RPMI8226 (cell line): Measurements from ENCODE around the gene PPP1R36.
"Not testable (repeated sequence)": the region's sequence is repeated elsewhere in the genome, so short reads cannot be mapped to it uniquely, and the experiment has no call there.

Experiments used
- DNase-seq: peaks from one replicate; pipeline ENCODE4 v3.0.0-alpha.2; 2015

The PPP1R36 gene

DNA sequence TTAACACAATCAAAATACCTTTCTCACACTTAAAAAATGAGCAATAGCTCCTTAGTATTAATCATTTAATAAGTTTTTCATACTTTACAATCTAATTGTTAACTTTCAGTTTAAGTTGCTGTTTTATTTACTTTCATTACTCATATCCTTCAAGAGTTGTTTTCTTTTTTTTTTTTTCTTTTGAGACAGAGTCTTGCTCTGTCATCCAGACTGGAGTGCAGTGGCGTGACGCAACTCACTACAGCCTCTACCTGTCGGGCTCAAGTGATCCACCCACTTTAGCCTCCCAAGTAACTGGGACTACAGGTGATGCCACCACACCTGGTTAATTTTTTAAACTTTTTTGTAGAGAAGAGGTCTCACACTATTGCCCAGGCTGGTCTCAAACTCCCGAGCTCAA lies 29.1 kb upstream of the PPP1R36 start:
- no peak for DNase-seq

DNA sequence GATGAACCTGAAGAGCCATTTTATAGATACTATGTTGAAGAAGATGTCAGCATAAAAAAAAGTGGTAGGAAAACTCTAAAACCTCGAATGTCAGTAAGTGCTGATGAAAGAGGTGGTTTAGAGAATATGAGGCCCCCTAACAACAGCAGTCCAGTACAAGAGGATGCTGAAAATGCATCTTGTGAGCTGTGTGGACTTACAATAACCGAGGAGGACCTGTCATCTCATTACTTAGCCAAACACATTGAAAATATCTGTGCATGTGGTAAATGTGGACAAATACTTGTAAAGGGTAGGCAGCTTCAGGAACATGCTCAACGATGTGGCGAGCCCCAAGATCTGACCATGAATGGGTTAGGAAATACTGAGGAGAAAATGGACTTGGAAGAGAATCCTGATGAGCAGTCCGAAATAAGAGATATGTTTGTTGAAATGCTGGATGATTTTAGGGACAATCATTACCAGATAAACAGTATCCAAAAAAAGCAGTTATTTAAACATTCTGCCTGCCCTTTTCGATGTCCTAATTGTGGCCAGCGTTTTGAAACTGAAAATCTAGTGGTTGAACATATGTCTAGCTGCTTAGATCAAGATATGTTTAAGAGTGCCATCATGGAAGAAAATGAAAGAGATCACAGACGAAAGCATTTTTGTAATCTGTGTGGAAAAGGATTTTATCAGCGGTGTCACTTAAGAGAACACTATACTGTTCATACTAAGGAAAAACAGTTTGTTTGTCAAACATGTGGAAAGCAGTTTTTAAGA lies 27.0 kb upstream of the PPP1R36 start:
- no peak for DNase-seq

DNA sequence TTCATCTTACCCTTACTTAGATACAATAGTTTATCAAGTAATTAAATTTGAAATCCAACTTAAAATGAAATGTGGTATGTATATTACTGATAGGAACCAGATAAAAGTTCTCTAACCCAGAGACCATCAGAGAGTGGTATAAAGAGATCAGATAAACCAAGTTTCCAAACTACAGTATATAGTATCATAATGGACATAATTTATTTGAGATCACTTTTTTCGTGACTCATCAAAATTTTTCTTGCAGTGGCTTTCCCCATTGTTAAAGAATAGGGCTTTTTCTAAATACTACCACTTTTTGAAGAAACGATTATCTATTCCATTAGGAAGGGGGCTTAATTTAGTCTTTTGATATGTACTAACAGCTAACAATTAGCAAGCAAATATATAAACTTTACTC lies 24.4 kb upstream of the PPP1R36 start:
- no peak for DNase-seq

DNA sequence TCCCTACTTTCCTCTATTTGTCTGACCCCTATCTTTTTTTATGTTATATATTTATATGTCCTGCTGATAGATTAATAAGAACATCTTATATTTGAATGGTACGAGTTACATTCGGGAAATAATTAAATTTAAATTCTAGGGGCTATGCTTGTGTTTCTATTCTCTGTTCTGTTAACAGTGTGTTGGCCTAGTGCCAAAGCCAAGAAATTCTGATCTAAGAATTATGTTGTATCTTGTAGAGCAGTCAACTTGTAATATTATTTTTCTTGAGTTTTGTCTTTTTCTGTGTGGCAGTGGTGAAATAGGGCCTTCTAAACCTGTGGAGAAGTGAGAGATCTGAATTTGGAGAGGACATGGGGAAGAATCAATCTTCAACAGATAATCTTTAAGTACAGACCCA lies 18.2 kb upstream of the PPP1R36 start:
- no peak for DNase-seq

DNA sequence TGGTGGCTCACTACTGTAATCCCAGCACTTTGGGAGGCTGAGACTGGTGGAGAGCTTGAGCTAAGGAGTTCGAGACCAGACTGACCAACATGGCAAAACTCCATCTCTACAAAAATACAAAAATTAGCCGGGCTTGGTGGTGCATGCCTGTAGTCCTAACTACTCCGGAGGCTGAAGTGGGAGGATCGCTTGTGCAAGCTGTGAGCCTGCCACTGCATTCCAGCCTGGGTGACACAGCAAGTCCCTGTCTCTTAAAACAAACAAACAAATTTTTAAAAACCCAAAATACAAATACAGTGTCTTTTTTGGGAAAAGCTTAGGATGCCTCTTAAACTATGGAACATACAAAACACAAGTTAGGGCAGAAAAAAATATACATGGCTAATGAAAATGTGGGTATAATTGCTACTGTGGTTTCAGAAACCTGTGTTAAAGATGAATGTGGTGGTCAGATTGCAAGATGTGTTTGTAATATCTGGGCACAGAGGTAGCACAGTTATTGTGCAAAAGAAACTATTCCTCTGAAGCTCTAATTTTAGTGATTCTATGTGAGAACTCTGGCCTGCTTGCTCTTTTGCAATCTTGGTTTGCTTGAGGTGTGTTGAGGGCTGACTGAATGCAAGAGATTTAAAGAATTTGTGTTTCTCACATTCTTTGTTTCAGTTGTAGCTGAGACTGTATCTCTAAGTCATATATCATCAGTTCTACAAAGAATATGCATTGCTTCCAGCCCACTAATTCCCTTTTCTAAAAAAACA lies 13.1 kb upstream of the PPP1R36 start:
- no peak for DNase-seq

DNA sequence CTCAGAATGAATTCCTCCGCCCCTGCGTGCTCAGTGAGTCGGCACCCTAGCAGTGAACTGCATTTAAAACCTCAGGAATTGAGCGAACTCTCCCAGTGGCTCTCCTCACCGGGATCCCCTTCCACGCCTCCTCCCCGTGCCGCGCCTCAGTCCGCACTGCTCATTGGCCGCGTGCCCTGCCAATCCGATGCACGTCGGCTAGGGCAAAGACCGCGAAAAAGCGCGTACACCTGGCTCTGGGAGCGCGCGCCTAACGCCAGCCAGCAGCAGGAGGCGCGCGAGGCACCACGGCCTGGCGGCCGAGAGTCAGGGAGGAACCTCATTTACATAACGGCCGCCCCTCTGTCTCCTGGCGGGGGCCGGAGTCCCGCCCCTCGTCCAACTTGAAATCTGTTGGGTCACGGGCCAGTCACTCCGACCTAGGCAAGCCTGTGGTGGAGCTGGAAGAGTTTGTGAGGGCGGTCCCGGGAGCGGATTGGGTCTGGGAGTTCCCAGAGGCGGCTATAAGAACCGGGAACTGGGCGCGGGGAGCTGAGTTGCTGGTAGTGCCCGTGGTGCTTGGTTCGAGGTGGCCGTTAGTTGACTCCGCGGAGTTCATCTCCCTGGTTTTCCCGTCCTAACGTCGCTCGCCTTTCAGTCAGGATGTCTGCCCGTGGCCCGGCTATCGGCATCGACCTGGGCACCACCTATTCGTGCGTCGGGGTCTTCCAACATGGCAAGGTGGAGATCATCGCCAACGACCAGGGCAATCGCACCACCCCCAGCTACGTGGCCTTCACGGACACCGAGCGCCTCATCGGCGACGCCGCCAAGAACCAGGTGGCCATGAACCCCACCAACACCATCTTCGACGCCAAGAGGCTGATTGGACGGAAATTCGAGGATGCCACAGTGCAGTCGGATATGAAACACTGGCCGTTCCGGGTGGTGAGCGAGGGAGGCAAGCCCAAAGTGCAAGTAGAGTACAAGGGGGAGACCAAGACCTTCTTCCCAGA lies 9.3 kb upstream of the PPP1R36 start, which contains the start of gene HSPA2:
HSPA2 (plus strand) TSS at position 534 of the 995 bp plus-strand sequence; CDS start at position 643, 109 bp downstream.
- DNase-seq: peak; percentile 96

DNA sequence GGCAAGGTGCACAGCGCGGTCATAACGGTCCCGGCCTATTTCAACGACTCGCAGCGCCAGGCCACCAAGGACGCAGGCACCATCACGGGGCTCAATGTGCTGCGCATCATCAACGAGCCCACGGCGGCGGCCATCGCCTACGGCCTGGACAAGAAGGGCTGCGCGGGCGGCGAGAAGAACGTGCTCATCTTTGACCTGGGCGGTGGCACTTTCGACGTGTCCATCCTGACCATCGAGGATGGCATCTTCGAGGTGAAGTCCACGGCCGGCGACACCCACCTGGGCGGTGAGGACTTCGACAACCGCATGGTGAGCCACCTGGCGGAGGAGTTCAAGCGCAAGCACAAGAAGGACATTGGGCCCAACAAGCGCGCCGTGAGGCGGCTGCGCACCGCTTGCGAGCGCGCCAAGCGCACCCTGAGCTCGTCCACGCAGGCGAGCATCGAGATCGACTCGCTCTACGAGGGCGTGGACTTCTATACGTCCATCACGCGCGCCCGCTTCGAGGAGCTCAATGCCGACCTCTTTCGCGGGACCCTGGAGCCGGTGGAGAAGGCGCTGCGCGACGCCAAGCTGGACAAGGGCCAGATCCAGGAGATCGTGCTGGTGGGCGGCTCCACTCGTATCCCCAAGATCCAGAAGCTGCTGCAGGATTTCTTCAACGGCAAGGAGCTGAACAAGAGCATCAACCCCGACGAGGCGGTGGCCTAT lies 8.3 kb upstream of the PPP1R36 start:
- DNase-seq: no peak

DNA sequence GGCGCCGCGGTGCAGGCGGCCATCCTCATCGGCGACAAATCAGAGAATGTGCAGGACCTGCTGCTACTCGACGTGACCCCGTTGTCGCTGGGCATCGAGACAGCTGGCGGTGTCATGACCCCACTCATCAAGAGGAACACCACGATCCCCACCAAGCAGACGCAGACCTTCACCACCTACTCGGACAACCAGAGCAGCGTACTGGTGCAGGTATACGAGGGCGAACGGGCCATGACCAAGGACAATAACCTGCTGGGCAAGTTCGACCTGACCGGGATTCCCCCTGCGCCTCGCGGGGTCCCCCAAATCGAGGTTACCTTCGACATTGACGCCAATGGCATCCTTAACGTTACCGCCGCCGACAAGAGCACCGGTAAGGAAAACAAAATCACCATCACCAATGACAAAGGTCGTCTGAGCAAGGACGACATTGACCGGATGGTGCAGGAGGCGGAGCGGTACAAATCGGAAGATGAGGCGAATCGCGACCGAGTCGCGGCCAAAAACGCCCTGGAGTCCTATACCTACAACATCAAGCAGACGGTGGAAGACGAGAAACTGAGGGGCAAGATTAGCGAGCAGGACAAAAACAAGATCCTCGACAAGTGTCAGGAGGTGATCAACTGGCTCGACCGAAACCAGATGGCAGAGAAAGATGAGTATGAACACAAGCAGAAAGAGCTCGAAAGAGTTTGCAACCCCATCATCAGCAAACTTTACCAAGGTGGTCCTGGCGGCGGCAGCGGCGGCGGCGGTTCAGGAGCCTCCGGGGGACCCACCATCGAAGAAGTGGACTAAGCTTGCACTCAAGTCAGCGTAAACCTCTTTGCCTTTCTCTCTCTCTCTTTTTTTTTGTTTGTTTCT lies 7.6 kb upstream of the PPP1R36 start:
- no peak for DNase-seq

DNA sequence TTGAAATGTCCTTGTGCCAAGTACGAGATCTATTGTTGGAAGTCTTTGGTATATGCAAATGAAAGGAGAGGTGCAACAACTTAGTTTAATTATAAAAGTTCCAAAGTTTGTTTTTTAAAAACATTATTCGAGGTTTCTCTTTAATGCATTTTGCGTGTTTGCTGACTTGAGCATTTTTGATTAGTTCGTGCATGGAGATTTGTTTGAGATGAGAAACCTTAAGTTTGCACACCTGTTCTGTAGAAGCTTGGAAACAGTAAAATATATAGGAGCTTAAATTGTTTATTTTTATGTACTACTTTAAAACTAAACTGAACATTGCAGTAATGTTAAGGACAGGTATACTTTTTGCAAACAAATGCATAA lies 6.9 kb upstream of the PPP1R36 start:
- no peak for DNase-seq

DNA sequence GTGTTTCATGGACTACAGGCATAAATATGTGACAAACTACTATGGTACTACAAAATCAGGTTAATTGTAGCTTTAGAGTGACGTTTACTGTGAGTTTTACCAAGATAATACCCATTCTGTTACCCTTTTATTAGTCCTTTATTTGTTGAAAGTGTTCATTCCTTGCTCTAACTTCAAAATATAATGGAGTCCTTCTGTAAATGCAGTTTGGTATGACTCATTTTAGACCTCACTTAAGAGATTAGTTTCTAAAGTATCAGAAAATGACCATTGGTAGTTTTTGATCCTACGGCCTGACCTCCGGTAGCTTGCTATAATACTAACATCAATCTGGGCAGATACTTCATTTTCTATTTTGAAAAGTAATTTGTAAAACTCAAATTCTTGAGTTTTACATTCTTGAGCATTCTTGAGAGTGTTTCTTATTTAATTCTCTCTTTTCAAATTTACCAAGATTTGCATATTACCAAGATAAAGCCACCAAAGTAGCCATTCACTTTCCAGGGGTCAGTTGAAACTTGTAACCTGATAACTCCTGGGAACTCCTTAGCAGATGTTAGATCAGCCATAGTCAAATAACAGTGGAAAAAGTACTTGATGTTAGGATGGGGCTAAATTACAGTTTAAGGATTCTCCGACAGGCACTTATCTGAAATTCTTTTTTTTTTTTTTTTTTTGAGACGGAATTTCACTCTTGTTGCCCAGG lies 5.0 kb upstream of the PPP1R36 start:
- DNase-seq: no peak

DNA sequence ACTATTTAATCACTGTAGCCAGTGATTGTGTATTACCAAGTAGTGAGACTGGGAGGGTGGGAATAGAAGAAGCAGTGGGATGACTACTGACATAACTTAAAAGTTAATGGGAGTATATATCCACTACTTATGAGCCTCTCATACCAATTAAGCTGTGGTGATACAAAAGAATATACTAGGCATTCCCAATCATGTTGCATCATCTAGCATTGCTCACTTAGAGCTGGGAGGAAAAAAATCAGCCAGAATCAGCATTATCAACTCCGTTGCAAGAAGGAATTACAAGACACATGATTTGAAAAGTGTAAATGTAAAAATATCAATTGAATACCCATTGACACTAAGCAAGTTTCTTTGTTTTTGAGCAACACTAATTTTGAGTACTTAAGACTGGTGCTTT lies 745 bp upstream of the PPP1R36 start:
- DNase-seq: no peak

DNA sequence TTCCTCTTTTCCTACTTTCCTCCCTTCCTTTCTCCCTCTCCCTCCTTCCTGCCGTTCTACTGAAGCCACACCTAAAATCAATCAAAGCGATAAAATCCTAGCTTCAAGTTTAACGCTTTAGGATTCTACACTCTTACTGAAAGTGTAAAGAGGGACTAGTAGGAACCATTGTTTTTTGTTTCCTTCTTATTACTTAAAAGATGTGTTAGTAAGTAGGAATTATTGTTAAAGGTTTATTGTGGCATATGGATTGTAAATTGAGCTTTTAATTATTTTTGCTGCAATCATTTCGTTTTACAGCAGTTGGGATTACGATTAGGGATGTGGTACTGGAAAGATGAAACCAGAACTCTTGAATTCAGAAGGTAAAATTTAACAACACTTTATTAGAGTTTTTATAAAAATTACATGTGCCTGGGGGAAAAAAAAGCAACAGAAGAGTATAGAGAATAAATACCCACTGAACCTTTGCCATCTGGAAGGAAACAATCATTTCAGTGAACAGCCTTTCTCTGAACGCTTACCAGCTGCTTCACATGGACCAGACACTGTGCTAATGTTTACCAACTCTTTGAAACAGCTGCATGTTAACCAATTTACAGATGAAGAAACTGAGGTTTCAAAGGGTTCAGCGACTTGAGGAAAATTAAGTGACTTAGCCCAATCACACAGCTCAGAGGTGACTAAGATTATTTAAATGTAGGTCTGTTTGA lies 1.0 kb downstream of the PPP1R36 start:
- no peak for DNase-seq

DNA sequence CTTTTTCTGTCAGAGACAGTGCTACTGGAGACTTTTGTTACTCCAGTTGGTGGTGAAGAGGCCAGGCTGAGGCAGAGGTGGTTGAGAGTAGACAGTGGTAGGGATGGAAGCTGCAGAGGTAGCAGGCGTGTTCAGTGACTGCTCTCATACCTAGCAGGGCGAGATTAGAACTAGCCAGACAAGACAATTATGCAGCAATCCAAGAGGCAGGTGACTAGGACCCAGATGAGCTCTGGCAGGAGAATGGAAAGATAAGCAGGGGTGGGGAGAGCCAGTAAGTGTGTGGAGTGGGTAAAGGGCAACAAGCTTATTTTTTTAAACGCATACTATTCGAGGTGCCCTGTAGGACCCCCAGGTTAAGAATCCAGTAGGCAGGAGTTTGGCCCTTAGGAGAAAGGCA lies 4.8 kb downstream of the PPP1R36 start:
- DNase-seq: no peak

DNA sequence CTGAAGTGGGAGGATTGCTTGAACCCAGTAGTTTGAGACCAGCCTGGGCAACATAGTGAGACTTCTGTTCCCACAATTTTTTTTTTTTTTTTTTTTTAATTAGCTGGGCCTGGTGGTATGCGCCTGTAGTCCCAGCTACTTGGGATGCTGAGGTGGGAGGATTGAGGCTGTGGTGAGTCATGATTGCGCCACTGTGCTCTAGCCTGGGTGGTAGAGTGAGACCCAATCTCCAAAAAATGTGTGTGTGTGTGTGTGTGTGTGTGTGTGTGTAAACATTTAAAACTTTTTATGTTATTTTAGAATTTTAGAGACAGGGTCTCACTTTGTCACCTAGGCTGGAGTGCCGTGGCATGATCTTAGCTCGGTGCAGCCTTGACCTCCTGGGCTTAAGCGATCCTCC lies 6.8 kb downstream of the PPP1R36 start:
- no peak for DNase-seq

DNA sequence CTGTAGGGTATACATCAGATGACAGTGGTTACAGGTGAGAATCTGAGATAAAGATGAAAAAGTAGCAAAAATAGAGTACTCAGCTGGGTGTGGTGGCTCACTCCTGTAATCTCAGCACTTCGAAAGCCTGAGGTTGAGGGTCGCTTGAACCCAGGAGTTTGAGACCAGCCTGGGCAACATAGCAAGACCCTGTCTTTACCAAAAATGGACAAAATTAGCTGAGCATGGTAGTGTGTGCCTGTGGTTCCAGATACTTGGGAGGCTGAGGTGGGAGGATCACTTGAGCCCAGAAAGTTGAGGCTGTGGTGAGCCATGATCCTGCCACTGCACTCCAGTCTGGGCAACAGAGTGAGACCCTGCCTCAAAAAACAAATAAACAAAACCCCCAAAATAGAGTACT lies 8.5 kb downstream of the PPP1R36 start:
- DNase-seq: not testable (repeated sequence)

DNA sequence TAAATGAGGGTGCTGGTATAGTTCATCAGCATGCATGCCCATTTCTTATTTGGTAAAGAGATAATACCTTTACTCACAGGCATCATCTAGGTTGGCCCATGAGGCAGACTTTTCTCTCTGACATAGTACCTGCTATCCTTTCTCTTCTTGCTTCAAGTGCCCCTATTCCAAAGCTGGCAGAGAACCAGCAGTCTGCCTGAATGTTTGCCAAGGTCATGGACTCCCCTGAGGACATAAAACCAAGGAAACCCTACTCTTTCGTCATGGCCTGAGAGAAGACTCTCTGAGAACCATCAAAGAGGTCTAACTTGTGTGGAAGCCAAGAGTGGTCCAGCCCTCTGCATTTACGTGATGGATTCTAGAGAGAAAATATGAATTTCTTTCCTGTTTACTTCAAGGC lies 11.9 kb downstream of the PPP1R36 start:
- no peak for DNase-seq

DNA sequence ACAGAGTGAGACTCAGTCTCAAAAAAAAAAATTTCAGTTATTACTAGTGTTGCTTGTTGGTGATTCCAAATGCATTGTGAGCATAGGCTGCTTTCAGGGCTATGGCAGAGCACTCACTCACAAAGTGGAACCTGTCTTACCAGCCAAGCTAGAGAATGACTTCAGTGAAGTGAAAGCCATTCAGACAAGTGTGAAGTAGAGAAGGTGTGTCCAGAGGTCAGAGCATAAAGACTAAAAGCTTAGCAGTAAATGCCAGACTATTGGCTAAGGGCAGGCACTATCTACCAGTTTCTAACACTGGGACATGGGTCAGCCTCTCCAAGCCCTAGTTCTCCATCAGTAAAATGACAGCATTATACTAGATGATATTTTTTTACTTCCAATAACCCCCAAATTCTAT lies 12.7 kb downstream of the PPP1R36 start:
- no peak for DNase-seq

DNA sequence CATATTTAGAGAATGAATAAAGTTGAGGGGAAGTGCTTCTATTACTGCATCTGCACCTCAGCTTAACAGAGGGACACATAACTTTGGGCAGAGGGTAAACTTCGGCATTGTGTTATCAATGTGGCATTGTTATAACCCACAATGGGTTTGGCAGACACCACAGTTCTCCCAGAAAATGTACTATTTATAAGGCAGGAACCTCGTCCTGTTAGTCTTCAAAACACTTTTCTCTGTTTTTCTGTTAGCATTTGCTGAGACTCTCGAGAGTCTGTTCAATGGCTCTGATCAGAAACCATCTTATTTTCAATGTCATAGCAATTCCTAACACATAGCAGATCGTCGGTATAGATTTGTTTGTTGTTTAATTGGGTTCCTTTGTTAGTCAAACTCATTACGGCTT lies 13.9 kb downstream of the PPP1R36 start:
- no peak for DNase-seq

DNA sequence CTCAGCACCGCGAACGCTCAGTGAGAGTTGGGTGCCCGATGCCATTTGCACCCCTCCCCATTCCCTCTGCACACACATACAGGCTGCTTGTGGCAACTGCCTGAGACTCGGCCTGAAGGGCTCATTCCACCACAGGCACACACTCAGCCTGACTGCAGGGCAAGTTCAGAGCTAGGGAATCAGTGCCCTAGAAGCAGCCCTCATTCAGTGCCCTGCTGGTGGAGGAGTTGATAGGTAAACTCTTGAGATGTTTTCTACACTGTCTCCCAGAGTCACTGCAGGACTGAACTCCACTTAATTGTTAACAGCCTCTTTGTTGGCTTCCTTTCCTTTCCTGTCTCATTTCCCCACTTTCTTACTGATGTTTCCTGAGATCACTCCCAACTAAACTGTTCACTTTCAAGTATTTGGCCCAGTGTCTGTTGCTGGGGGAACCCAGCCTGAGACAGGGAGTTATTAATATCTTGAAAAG lies 16.9 kb downstream of the PPP1R36 start:
- no peak for DNase-seq

DNA sequence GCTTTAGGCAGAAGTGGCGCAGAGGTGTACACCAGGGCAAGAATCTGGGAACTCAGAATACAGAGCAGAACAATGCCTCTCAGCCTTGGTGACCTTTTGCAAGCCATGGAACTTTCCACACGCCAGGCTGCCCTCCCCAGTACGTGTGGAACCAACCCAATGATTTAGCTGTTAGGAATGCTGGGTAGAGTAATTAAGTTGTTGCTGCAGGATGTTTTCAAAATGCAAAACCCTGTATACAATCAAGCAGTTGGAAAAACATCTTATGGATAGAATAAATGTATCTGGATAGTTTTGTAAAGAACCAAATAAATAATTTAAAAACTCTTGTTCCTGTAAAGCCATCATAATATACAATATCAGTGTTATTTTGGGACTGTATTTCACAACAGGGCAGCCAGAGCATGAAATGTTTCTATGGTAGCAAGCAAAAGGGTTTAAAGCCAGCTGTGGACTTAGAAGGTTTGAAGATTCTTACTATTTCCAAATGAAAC lies 19.4 kb downstream of the PPP1R36 start:
- no peak for DNase-seq
